MM.1S (cell line): ENCODE results near the gene PTPRG.

ENCODE experiments used
- DNase-seq: peaks from one replicate; pipeline ENCODE4 v3.0.0-alpha.2; 2015
- H2AFZ ChIP-seq: fragments of 300-600 bp; sonication (generic); 2 replicates; pipeline ENCODE4 v1.6.0; 2016; ENCODE audit warnings: antibody characterized with exemption, low read length
- H3F3A ChIP-seq: fragments of 300-600 bp; sonication (generic); 2 replicates; pipeline ENCODE4 v1.6.1; 2016; ENCODE audit warnings: mild to moderate bottlenecking, antibody characterized with exemption, low read length, moderate library complexity, mixed read lengths; ENCODE audit not compliant: insufficient read depth
- H3K27ac ChIP-seq: fragments of 300-600 bp; sonication (generic); 2 replicates; pipeline ENCODE4 v1.5.1; 2016; ENCODE audit warnings: mild to moderate bottlenecking, low read length
- H3K27me3 ChIP-seq: fragments of 300-600 bp; sonication (generic); replicated peaks from 2 replicates; pipeline ENCODE4 v1.6.0; 2016; ENCODE audit warnings: low read length; ENCODE audit not compliant: insufficient read depth
- H3K36me3 ChIP-seq: fragments of 300-600 bp; sonication (generic); replicated peaks from 2 replicates; pipeline ENCODE4 v1.6.1; 2016; ENCODE audit warnings: mild to moderate bottlenecking, low read length, mixed read lengths; ENCODE audit not compliant: insufficient read depth
- H3K4me1 ChIP-seq: fragments of 300-600 bp; sonication (generic); 2 replicates; pipeline ENCODE4 v1.6.1; 2016; ENCODE audit warnings: low read length, mixed read lengths
- H3K4me2 ChIP-seq: fragments of 300-600 bp; sonication (generic); 2 replicates; pipeline ENCODE4 v1.6.0; 2016; ENCODE audit warnings: low read depth, low read length
- H3K4me3 ChIP-seq: fragments of 300-600 bp; sonication (generic); 2 replicates; pipeline ENCODE4 v1.5.1; 2016; ENCODE audit warnings: low read length, mixed read lengths
- H3K79me2 ChIP-seq: fragments of 300-600 bp; sonication (generic); 2 replicates; pipeline ENCODE4 v1.6.1; 2016; ENCODE audit warnings: mixed run types, low read length, mixed read lengths
- H3K9ac ChIP-seq: fragments of 300-600 bp; sonication (generic); 2 replicates; pipeline ENCODE4 v1.6.1; 2016; ENCODE audit warnings: low read length, mixed read lengths
- H3K9me2 ChIP-seq: fragments of 300-600 bp; sonication (generic); replicated peaks from 2 replicates; pipeline ENCODE4 v1.6.1; 2016; ENCODE audit warnings: mild to moderate bottlenecking, low read length, mixed read lengths; ENCODE audit not compliant: insufficient read depth
- H3K9me3 ChIP-seq: fragments of 300-600 bp; sonication (generic); replicated peaks from 2 replicates; pipeline ENCODE4 v1.6.1; 2016; ENCODE audit warnings: mild to moderate bottlenecking, low read length, mixed read lengths; ENCODE audit not compliant: insufficient read depth
- H4K20me1 ChIP-seq: fragments of 300-600 bp; sonication (generic); 2 replicates; pipeline ENCODE4 v1.6.1; 2016; ENCODE audit warnings: mild to moderate bottlenecking, low read length, moderate library complexity, mixed read lengths; ENCODE audit not compliant: insufficient read depth
- EZH2 ChIP-seq: fragments of 300-600 bp; sonication (generic); optimal IDR thresholded peaks from 2 replicates; pipeline ENCODE3; 2017; ENCODE audit warnings: low read depth, mild to moderate bottlenecking, antibody characterized with exemption, low read length, mixed read lengths
- EZH2phosphoT487 ChIP-seq: fragments of 300-600 bp; sonication (generic); IDR thresholded peaks from 2 replicates; pipeline ENCODE4 v1.6.1; 2018; ENCODE audit warnings: antibody characterized with exemption, low read length
- TF ChIP-seq, protein P1 (sequence below): fragments of 300-600 bp; sonication (generic); IDR thresholded peaks from 2 replicates; pipeline ENCODE4 v1.5.1; 2016; ENCODE audit warnings: antibody characterized with exemption, low read length, mixed read lengths

PTPRG gene

GRCh38 chr3:62207197-62207596, 645.8 kb downstream of the PTPRG start:
- H3K4me2 ChIP-seq, result no peak overlapping the region
- no peaks in the 10 kb centered on the region for H3K36me3 ChIP-seq
- H3K79me2 ChIP-seq, result no peaks in the 10 kb centered on the region
- H3K9me3 ChIP-seq, result no peaks in the 10 kb centered on the region
- H3K4me3 ChIP-seq, result no peak overlapping the region
- H4K20me1 ChIP-seq, result no peaks in the 10 kb centered on the region
- no peaks in the 10 kb centered on the region for H3F3A ChIP-seq
- TF ChIP-seq EZH2 (no peak), EZH2phosphoT487 (no peak)
- TF ChIP-seq, protein P1, sequence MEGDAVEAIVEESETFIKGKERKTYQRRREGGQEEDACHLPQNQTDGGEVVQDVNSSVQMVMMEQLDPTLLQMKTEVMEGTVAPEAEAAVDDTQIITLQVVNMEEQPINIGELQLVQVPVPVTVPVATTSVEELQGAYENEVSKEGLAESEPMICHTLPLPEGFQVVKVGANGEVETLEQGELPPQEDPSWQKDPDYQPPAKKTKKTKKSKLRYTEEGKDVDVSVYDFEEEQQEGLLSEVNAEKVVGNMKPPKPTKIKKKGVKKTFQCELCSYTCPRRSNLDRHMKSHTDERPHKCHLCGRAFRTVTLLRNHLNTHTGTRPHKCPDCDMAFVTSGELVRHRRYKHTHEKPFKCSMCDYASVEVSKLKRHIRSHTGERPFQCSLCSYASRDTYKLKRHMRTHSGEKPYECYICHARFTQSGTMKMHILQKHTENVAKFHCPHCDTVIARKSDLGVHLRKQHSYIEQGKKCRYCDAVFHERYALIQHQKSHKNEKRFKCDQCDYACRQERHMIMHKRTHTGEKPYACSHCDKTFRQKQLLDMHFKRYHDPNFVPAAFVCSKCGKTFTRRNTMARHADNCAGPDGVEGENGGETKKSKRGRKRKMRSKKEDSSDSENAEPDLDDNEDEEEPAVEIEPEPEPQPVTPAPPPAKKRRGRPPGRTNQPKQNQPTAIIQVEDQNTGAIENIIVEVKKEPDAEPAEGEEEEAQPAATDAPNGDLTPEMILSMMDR, result no peak
- no peak overlapping the region for H3K27ac ChIP-seq
- no peak for DNase-seq
- H3K4me1 ChIP-seq, result no peaks in the 10 kb centered on the region
- H3K9ac ChIP-seq, result no peak overlapping the region
- H3K27me3 ChIP-seq, result no peaks in the 10 kb centered on the region
- no peaks in the 10 kb centered on the region for H3K9me2 ChIP-seq
- no peak overlapping the region for H2AFZ ChIP-seq

DNA sequence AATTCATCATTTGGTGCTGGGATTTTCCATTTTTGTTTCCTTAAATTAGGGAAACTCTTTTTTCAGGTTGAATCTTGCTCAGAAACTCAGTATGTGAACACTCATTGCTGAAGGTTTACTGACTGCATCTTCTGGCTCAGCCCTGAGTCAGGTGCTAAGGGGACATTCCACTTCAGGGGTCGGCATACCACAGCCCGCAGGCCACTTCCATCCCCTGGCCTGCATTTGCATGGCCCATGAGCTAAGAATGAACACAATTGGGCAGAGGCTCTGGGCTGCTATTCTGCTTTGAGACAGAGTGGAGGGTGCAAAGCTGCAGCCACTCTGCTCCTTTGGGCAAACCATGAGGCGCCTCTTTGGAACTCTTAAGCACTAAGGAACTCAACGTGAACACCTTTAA, 647.0 kb downstream of the PTPRG start:
- no peak overlapping the region for H3K9ac ChIP-seq
- H3K4me3 ChIP-seq, result no peak overlapping the region
- no peaks in the 10 kb centered on the region for H3K9me3 ChIP-seq
- H3K9me2 ChIP-seq, result no peaks in the 10 kb centered on the region
- TF ChIP-seq, protein P1, result no peak
- TF ChIP-seq EZH2phosphoT487 (no peak), EZH2 (no peak)
- no peaks in the 10 kb centered on the region for H3K79me2 ChIP-seq
- no peaks in the 10 kb centered on the region for H3K27me3 ChIP-seq
- no peak overlapping the region for H3K27ac ChIP-seq
- no peaks in the 10 kb centered on the region for H4K20me1 ChIP-seq
- H3K36me3 ChIP-seq, result no peaks in the 10 kb centered on the region
- H3K4me2 ChIP-seq, result no peak overlapping the region
- H3K4me1 ChIP-seq, result no peaks in the 10 kb centered on the region
- no peaks in the 10 kb centered on the region for H3F3A ChIP-seq
- H2AFZ ChIP-seq, result no peak overlapping the region
- no peak for DNase-seq

DNA sequence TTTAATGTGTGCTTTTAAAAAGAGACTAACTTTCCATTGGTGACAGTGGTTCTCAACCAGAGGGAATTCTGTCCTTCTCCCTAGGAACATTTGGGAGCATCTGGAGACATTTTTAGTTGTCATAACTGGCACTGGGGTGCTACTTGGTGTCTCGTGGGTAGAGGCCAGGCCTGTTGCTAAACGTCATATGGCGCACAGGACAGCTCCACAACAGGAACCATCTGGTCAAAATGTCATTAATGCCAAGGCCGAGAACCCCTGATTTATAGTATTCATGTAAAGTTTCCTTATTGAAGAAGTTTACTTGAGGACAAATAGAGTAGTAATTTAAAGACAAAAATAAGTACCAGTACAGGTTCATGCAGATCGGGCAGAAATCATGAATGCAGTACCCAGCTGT, 647.7 kb downstream of the PTPRG start:
- no peak for DNase-seq
- no peak overlapping the region for H3K4me2 ChIP-seq
- H3K4me1 ChIP-seq, result no peaks in the 10 kb centered on the region
- no peak overlapping the region for H3K4me3 ChIP-seq
- no peaks in the 10 kb centered on the region for H3K9me3 ChIP-seq
- no peaks in the 10 kb centered on the region for H4K20me1 ChIP-seq
- no peak overlapping the region for H3K9ac ChIP-seq
- no peaks in the 10 kb centered on the region for H3F3A ChIP-seq
- H3K9me2 ChIP-seq, result no peaks in the 10 kb centered on the region
- no peaks in the 10 kb centered on the region for H3K79me2 ChIP-seq
- no peak overlapping the region for H3K27ac ChIP-seq
- TF ChIP-seq EZH2, result no peak
- TF ChIP-seq, protein P1, result no peak
- TF ChIP-seq EZH2phosphoT487, result no peak
- no peak overlapping the region for H2AFZ ChIP-seq
- no peaks in the 10 kb centered on the region for H3K36me3 ChIP-seq
- H3K27me3 ChIP-seq, result no peaks in the 10 kb centered on the region
